Forelimb muscle (tissue), 1 donor: ENCODE measurements around the gene SMAD9. TPM values are rescaled to one million over a fixed set of nuclear protein-coding genes. Genes with fewer than 3 reads are reported as not detected.

Experiments used
- DNase-seq: peaks from one replicate; pipeline ENCODE4 v3.0.0-alpha.2; 2013; ENCODE audit warnings: low read depth
- polyA plus RNA-seq: library from polyadenylated mRNA; unstranded; fragments of 120-200 nt; gene quantifications from one replicate; pipeline ENCODE4 v1.2.1, GENCODE V29; 2013; ENCODE audit not compliant: insufficient read length

The SMAD9 gene
- polyA plus RNA-seq, 1 donor: 13.3 TPM

DNA sequence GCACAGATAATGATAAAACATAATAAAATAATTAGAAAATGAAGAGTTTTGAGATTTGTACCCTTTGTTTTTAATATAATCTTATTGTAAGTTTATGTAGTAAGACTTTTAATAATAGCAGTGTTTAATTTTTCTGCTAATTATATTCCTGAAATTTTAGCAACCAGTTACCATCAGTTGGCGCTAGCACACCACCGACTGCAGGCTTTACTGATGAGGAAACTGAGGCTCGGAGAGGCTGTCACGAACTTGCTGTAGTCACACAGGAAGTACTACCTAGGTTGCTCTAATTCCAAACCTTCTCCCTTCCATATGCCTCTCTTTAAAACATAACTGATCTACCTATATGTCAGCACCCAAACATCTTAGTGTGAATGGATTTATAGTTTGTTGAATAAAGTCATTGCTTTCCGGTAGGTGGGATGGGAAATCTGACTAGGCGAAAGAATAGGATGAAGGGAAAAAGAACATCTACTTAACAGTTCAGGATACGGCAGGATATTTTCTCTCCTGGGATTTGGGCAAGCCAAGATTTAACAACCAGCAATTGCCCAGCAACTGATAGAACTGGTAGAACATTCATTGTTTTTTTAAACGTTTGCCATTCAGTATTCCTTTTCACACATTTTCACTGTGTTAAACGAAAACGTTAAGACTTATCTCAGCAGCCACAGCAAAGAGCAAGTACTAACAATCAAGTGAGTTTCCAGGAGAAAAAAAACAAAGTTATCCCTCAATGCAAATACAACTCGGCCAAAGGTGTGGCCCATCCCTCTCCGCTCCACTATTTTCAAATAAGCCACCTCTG is 101.8 kb downstream of the SMAD9 start:
- DNase-seq: no peak

DNA sequence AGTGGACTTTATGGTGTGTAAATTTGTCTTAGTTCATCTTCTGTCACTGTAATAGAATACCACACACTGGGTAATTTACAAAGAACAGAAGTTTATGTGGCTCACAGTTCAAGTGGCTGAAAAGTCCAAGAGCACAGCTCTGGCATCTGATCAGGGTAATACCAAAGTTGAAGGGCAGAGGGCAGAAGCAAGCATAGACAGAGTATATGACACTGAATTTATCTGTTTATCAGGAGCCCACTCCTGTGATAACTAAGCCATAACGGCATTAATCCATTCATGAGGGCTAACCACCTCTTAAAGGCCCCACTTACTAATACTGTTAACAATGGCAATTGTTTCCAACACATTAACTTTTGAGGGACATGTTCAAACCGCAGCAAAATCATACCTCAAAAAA is 105.0 kb downstream of the SMAD9 start:
- DNase-seq: no peak

DNA sequence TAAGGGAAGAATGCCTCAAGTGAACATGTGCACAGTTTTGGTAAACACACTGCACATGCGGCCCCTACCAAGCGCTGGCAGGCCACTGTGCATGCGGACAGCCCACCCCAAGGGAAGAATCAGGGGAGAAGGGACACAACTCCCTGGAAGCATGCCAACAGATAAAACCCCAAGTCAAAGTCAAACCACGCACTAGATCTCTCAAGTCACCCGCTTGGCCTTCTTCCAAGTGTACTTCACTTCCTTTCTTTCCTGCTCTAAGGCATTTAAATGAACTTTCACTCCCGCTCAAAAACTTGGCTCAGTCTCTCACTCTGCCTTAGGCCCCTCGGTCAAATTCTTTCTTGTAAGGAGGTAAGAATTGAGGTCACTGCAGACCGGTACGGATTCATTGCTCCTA is 105.6 kb downstream of the SMAD9 start:
- no peak for DNase-seq

DNA sequence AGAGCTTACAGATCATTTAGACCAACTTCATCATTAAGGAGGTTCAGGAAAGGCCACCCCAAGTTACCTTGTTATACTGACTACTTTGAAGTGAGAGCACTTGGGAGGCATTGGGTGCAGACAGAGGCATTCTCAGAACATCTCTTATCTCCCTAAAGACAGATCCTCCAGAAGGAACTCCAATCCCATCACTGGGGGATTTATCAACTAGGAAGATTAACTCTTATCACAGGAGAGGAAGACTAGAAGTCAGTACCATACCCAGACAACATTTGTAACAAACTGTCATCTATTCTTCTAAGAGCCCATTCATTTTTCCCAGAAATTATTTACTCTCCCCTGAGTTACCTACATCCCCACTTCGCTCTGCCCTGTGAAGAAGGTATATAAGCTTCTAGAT is 106.8 kb downstream of the SMAD9 start:
- no peak for DNase-seq

DNA sequence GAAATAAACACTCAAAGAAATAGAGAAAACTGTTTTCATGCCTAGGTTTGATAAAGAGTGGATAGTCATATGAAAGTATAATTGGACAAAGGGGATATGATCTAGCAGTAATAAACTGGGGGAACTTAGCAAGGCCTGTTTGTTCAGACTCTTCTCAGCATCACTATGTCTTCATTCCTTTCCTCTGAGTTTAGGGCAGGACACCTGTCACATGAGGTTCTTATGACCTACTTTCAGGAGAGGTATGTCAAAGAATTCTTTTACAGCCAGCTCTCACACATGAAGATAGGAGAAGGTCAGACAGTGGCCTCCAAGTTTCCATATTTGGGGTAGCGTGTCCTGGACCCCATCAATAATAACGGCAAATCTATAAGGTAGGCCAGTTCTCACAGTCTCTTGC is 112.4 kb downstream of the SMAD9 start:
- DNase-seq: no peak

DNA sequence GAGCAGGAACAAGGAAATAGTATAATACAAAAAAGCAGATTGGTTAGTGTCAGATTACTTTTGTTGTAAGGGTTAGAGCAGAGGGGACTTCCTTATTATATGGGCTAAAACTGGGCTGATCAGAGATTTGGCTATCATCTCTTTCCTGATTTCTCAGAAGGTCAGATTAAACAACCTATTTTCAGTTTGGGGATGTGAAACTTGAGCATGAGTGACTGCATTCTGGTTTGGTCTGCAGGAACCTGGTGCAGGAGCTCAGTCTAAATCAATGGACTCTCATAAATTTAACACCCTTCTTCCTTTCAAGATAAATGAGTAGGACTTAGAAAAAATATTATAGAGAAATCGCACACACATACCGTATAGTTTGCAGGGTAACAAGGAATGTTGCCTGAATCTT is 113.9 kb downstream of the SMAD9 start:
- DNase-seq: no peak

DNA sequence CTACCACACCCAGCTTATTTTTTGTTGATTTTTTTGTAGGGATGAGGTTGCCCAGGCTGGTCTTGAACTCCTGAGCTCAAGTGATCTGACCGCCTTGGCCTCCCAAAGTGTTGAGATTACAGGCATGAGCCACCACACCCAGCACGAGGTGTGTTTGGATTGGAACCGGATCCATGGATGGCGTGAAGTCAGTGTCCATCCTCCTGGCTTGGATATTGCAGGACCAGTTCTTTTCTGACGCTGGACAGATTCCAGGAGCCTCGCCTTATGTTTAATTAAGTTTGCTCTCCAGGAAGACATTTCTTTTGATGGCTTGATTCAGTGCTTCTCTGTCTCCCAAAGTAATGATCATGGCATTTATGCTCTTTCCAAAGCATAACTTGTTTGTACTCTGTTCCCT is 115.5 kb downstream of the SMAD9 start:
- no peak for DNase-seq

DNA sequence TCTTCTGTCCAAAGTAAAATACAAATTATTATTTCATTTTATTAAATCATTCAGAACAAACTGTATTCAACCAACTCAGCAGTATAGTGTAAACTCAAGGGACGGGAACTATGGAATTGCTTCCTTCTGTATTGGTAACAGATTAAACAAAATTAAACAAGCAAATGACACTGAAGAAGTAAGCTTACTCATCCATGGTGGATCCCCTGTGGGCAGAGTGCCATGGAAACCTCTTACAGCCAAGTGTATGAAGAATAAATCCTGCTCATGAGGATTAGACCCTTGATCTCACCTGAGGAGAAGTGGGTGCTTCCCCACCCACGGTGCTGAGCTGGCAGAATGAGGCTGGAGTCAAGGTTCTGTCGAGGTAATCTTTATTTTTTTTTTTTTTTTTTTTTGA is 119.0 kb downstream of the SMAD9 start:
- no peak for DNase-seq

DNA sequence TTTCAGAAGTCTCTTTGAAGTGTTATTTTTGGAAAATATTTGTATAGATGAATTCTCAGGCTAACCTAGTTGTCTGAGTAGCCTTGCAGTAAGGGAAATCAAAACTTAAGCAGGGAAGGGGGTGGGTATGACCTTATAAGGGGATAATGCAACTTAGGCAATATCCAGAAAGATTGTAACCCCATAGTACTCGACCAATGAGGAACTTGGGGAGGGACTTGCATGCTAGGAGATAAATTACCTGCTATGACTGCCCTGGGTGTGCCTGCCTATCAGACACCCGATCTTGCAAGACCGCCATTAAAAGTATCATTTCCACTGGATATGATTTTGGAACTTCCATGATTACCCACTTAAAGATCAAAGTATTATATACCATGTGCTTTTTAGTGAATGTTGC is 124.0 kb downstream of the SMAD9 start:
- no peak for DNase-seq

DNA sequence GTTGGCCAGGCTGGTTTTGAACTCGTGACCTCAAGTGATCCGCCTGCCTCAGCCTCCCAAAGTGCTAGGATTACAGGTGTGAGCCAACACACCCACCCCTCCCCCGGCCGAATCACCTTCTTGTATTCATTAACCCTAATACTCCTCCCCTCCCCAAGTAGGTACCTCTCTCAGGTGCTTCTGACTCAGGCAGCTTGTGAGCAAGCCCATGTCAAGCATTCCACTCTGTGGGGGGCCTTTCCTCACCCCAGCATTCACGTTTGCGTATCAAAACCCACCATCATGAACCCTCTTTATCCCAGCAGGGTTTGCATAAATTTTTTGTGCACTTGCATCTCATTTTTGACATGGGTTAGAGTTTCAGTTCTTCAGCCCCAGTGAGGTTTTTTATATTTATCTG is 124.6 kb downstream of the SMAD9 start:
- no peak for DNase-seq

Other genes with a start within 250 kb of the SMAD9 start
- 0.10 TPM for gene SERTM1, start 246.2 kb downstream of the SMAD9 start, polyA plus RNA-seq
- 9.5 TPM for gene RFXAP, start 101.0 kb downstream of the SMAD9 start, polyA plus RNA-seq
- gene ALG5, start 79.1 kb upstream of the SMAD9 start, polyA plus RNA-seq: 18.4 TPM
- gene EXOSC8, start 80.5 kb upstream of the SMAD9 start, polyA plus RNA-seq: 43.5 TPM
- 58.2 TPM for gene SUPT20H, start 139.4 kb upstream of the SMAD9 start, polyA plus RNA-seq
- gene CSNK1A1L, start 185.4 kb upstream of the SMAD9 start, polyA plus RNA-seq: 0.10 TPM